HG02943 (cell line): ENCODE results near the gene EIF2B1.

ENCODE experiments used
- ATAC-seq: cut with Tn5 transposase; IDR thresholded peaks from one replicate; pipeline ENCODE4 v1.9.1; 2021; ENCODE audit warnings: mild to moderate bottlenecking, low read depth, moderate library complexity; ENCODE audit not compliant: unreplicated experiment

Gene EIF2B1

DNA sequence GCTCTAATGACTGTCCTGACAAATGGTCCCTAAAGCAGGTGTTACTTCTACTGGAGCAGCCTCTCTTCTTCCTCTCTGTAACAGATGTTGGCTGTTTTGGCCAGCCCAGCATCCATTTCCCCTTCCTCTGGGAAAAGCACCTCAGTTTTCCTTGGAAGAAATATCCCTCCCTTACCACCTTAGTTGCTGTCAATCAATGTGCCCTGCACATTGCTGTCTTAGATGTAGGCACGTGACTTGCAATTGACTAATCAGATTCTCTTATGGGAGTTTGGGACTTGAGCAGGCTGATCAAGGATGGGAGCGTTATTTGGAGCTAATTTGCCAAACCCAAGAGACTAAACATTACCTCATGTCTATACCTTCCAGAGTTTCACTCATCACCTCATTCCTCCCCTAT, 61.1 kb downstream of the EIF2B1 start:
- ATAC-seq, result no peak

DNA sequence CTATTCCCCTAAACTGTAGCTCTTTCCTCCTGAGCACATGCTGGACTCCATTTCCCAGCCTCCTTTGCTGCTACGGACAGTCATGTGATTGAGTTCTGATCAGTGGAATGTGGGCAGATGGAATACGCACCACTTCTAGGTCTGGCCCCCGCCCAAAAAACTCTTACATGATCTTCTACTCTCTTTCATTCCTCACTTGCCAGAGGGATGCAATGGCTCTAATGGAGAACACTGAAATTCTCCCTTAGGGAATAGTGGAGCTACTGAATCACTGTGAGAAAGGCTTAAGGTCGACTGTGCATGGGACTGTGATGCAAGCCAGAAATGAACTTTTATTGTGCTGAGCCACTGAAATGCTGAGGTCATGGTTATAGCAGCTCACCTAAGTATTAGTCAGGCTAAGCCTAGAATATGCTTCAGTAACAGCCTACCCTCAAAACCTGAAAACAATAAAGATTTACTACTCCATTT, 62.1 kb downstream of the EIF2B1 start:
- ATAC-seq, result no peak
